AG09309 (cell line): ENCODE measurements around the gene POLN.

Experiments
- DNase-seq: peaks from one replicate; pipeline ENCODE4 v3.0.0-alpha.2; 2010; ENCODE audit warnings: low read depth
- H3K4me3 ChIP-seq: 2 replicates; pipeline ENCODE4 v1.5.1; 2011; ENCODE audit warnings: mild to moderate bottlenecking, low read depth, low read length, moderate library complexity; ENCODE audit not compliant: control insufficient read depth
- CTCF ChIP-seq: IDR thresholded peaks from 2 replicates; pipeline ENCODE4 v1.5.1; 2011; ENCODE audit warnings: mild to moderate bottlenecking, low read depth, low read length, inconsistent platforms; ENCODE audit not compliant: insufficient read depth, control insufficient read depth; ENCODE audit errors: missing control alignments

The POLN gene

GRCh38 chr4:2287594-2287915 is 45.6 kb upstream of the POLN start:
- H3K4me3 ChIP-seq: no peak overlapping the region
- no peak for DNase-seq
- TF ChIP-seq CTCF: no peak

GRCh38 chr4:2286904-2287593 is 45.1 kb upstream of the POLN start:
- no peak for DNase-seq
- no peak overlapping the region for H3K4me3 ChIP-seq
- TF ChIP-seq CTCF: no peak

GRCh38 chr4:2285613-2286381 is 43.9 kb upstream of the POLN start:
- no peak for TF ChIP-seq CTCF
- DNase-seq: no peak
- no peak overlapping the region for H3K4me3 ChIP-seq

- no peak for TF ChIP-seq CTCF
- DNase-seq: peak; percentile 16
- H3K4me3 ChIP-seq: no peak overlapping the region
Observed at GRCh38 chr4:2284934-2285612, 43.2 kb upstream of the POLN start.

- TF ChIP-seq CTCF: no peak
- DNase-seq: no peak
- H3K4me3 ChIP-seq: no peak overlapping the region
Observed at GRCh38 chr4:2284161-2284933, 42.4 kb upstream of the POLN start.

- no peak for DNase-seq
- no peak for TF ChIP-seq CTCF
- no peak overlapping the region for H3K4me3 ChIP-seq
Observed at GRCh38 chr4:2283199-2283711, 41.3 kb upstream of the POLN start.
